Effector memory CD4-positive, alpha-beta T cell (primary cell): ENCODE results near the gene LCNL1.
A peak's percentile ranks its signal among the peaks of the same experiment; 100 is the strongest.

ENCODE experiments used
- DNase-seq, 3 donors: peaks; one replicate each; pipeline ENCODE4 v3.0.0-alpha.2; 2020
- H3K27ac ChIP-seq: 2 replicates; pipeline ENCODE4 v1.7.0; 2013; ENCODE audit warnings: mild to moderate bottlenecking, low read length, moderate library complexity; ENCODE audit not compliant: insufficient read depth, poor library complexity, severe bottlenecking
- H3K27me3 ChIP-seq: replicated peaks from 2 replicates; pipeline ENCODE4 v1.7.0; 2013; ENCODE audit warnings: mild to moderate bottlenecking, low read length; ENCODE audit not compliant: insufficient read depth, control insufficient read depth, poor library complexity, severe bottlenecking
- H3K36me3 ChIP-seq: 2 replicates; pipeline ENCODE4 v1.7.0; 2013; ENCODE audit warnings: mild to moderate bottlenecking, low read length, moderate library complexity; ENCODE audit not compliant: control insufficient read depth, insufficient read depth
- H3K4me1 ChIP-seq: 2 replicates; pipeline ENCODE4 v1.7.0; 2013; ENCODE audit warnings: low read length, mild to moderate bottlenecking; ENCODE audit not compliant: control insufficient read depth, insufficient read depth, poor library complexity, severe bottlenecking
- H3K4me3 ChIP-seq: 2 replicates; pipeline ENCODE4 v1.7.0; 2013; ENCODE audit warnings: low read length, low read depth, mild to moderate bottlenecking; ENCODE audit not compliant: insufficient read depth, poor library complexity, severe bottlenecking
- H3K9me3 ChIP-seq: 2 replicates; pipeline ENCODE4 v1.7.0; 2013; ENCODE audit warnings: mild to moderate bottlenecking, low read length, moderate library complexity; ENCODE audit not compliant: control insufficient read depth

The LCNL1 gene

GRCh38 chr9:136992819-136993369, 10.1 kb downstream of the LCNL1 start:
- Histone ChIP-seq H3K9me3 (no peaks in the 10 kb centered on the region), H3K4me3 (peak overlapping the region; percentile 64), H3K4me1 (peaks cover 46% of the 10 kb centered on the region), H3K27me3 (no peaks in the 10 kb centered on the region), H3K36me3 (peaks cover 14% of the 10 kb centered on the region), H3K27ac (peak overlapping the region; percentile 81)
- DNase-seq: no peak

GRCh38 chr9:136994180-136994887, 11.5 kb downstream of the LCNL1 start:
- Histone ChIP-seq H3K27me3 (no peaks in the 10 kb centered on the region), H3K9me3 (no peaks in the 10 kb centered on the region), H3K4me1 (peaks cover 51% of the 10 kb centered on the region), H3K4me3 (no peak overlapping the region), H3K27ac (no peak overlapping the region), H3K36me3 (peaks cover 14% of the 10 kb centered on the region)
- DNase-seq: no peak

- peaks cover 14% of the 10 kb centered on the region for H3K36me3 ChIP-seq
- H3K27me3 ChIP-seq: no peaks in the 10 kb centered on the region
- no peak for DNase-seq
- no peak overlapping the region for H3K4me3 ChIP-seq
- peaks cover 52% of the 10 kb centered on the region for H3K4me1 ChIP-seq
- H3K27ac ChIP-seq: no peak overlapping the region
- H3K9me3 ChIP-seq: no peaks in the 10 kb centered on the region
These were observed 12.1 kb downstream of the LCNL1 start for GRCh38 chr9:136994888-136995230.

- peaks cover 56% of the 10 kb centered on the region for H3K4me1 ChIP-seq
These were observed 12.6 kb downstream of the LCNL1 start for GRCh38 chr9:136995362-136995761.

GRCh38 chr9:136995772-136996311, 13.0 kb downstream of the LCNL1 start:
- Histone ChIP-seq H3K27me3 (no peaks in the 10 kb centered on the region), H3K36me3 (peaks cover 14% of the 10 kb centered on the region), H3K9me3 (no peaks in the 10 kb centered on the region), H3K4me1 (peaks cover 61% of the 10 kb centered on the region), H3K4me3 (peak overlapping the region; percentile 37), H3K27ac (peak overlapping the region; percentile 60)
- DNase-seq: no peak

More at GRCh38 chr9:136995362-136995761, 12.6 kb downstream of the LCNL1 start:
- Histone ChIP-seq H3K27me3 (no peaks in the 10 kb centered on the region), H3K36me3 (peaks cover 14% of the 10 kb centered on the region), H3K4me3 (no peak overlapping the region), H3K9me3 (no peaks in the 10 kb centered on the region), H3K27ac (no peak overlapping the region)
- no peak for DNase-seq

- peaks cover 61% of the 10 kb centered on the region for H3K4me1 ChIP-seq
- peak; percentile 37 to 53 (median 45) for DNase-seq
These were observed 13.8 kb downstream of the LCNL1 start, which contains the start of gene CLIC3 for GRCh38 chr9:136996361-136997292. CLIC3 (minus strand) TSS chr9:136996568; CDS start chr9:136996543, 25 bp downstream.

GRCh38 chr9:136997371-136997770, 14.6 kb downstream of the LCNL1 start:
- no peak overlapping the region for H3K27ac ChIP-seq
- no peaks in the 10 kb centered on the region for H3K9me3 ChIP-seq
- H3K36me3 ChIP-seq: peaks cover 14% of the 10 kb centered on the region
- no peak for DNase-seq
- H3K27me3 ChIP-seq: no peaks in the 10 kb centered on the region
- peaks cover 61% of the 10 kb centered on the region for H3K4me1 ChIP-seq
- no peak overlapping the region for H3K4me3 ChIP-seq

More at GRCh38 chr9:136996361-136997292, 13.8 kb downstream of the LCNL1 start, which contains the start of gene CLIC3:
- Histone ChIP-seq H3K27me3 (no peaks in the 10 kb centered on the region), H3K36me3 (peaks cover 14% of the 10 kb centered on the region), H3K4me3 (peak within 1 kb of the TSS; percentile 37), H3K9me3 (no peaks in the 10 kb centered on the region), H3K27ac (peak within 1 kb of the TSS; percentile 60)

- DNase-seq: peak in 1 of 3 donors; percentile 27
- H3K27ac ChIP-seq: peak overlapping the region; percentile 46
- H3K27me3 ChIP-seq: no peaks in the 10 kb centered on the region
- no peak overlapping the region for H3K4me3 ChIP-seq
- no peaks in the 10 kb centered on the region for H3K9me3 ChIP-seq
- peaks cover 14% of the 10 kb centered on the region for H3K36me3 ChIP-seq
- peaks cover 57% of the 10 kb centered on the region for H3K4me1 ChIP-seq
These were observed 15.0 kb downstream of the LCNL1 start for GRCh38 chr9:136997830-136998234.

GRCh38 chr9:137000177-137000930, 17.6 kb downstream of the LCNL1 start:
- Histone ChIP-seq H3K4me1 (peaks cover 40% of the 10 kb centered on the region), H3K36me3 (peaks cover under 1% of the 10 kb centered on the region), H3K9me3 (no peaks in the 10 kb centered on the region), H3K4me3 (no peak overlapping the region), H3K27me3 (no peaks in the 10 kb centered on the region), H3K27ac (peak overlapping the region; percentile 22)
- DNase-seq: no peak
